ENCODE data around the gene SQOR.

The SQOR gene

DNA sequence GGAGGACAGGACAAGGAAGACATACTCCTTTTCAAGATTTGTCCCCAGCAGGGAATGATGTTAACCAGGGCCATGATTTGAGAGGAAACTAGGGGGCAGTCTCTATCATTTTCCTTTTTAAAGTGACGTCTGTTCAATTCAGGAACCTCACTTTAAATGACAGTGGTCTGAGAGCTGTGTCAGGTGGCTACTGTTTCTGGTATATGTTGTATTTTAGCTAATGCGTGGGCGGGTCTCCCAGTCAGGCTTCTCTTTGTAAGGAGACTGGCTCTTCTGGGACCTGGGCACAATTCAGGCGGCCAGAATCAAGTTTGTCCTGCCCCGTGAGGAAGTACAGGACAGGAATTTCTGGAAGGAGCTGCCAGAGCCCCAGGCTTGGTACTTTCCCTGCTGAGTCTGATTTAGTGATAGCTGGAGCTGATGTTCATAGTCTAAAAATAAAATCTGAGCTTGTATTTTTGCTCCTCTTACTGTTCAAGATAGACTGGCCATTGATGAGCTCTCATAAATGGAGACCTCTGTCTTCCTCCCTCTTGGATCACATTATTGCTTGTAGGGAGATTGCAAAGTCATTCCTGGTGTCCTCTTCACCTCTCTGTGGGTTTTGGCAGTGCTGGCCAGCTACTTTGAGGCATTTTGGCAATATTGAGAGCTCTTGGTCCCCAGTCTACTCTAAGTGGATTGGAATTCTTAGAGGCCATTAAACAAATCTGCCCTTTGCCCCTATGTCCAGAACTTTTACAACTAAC lies 25.6 kb downstream of the SQOR start:
- DNase-seq (ENCODE audit: low spot score): no peak

- no peak for DNase-seq (ENCODE audit: low spot score)
Measured at GRCh38 chr15:45662375-45662774, 27.5 kb downstream of the SQOR start.

GRCh38 chr15:45664451-45664850 lies 29.6 kb downstream of the SQOR start:
- no peak for DNase-seq (ENCODE audit: low spot score)

GRCh38 chr15:45665261-45665660 lies 30.4 kb downstream of the SQOR start:
- DNase-seq (ENCODE audit: low spot score): no peak

DNA sequence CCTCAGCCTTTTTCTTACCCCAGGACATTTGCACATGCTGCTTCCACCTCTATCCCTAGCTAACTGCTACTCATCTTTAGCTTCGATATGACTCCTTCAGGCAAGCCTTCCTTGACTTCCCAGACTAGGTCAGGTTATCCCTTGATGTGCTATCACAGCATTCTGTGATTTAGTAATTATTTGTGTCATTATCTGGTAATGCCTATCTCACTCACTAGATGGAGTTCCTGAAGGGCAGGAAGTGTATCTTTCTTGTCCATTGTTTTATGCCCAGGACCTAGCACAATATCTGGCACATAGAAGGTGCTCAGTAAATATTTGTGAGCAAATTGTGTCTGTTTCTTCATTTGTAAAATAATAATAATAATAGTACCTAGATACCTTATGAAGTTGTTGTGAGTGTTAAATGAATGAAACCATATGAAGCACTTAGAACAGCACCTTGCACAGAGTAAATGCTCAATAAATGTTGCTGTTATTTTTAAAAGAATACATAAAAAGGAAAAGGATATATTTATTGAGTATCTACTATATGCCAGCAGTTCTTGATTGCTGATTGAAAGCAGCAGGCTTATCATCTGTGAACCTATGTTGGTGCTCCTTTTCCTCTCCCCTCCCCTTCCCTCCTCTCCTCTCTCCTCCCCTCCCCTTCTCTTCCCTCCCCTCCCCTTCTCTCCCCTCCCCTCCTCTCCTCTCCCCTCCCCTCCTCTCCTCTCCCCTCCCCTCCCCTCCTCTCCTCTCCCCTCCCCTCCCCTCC lies 31.5 kb downstream of the SQOR start:
- DNase-seq (ENCODE audit: low spot score): no peak

- DNase-seq (ENCODE audit: low spot score): no peak
Measured at GRCh38 chr15:45667002-45667401, 32.2 kb downstream of the SQOR start.

DNA sequence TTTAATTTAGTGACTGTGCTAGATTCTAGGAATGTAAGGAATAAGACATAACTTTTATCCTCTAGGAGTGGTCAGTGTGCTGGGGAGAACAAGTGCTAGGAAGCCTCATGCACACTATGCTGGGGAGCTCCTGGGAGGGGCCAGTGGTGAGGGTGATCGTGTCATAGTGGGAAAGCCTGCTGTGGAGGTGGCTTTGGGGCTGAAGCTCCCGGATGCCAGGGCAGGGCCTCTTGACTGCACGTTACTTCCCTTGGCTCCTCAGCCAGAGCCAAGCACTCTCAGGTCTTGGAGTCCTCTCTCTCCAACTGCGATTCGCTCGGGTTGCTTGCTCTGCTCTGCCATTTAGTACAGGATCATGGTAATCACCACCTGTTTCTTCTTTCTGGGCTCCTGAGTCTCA lies 33.6 kb downstream of the SQOR start:
- no peak for DNase-seq (ENCODE audit: low spot score)

DNA sequence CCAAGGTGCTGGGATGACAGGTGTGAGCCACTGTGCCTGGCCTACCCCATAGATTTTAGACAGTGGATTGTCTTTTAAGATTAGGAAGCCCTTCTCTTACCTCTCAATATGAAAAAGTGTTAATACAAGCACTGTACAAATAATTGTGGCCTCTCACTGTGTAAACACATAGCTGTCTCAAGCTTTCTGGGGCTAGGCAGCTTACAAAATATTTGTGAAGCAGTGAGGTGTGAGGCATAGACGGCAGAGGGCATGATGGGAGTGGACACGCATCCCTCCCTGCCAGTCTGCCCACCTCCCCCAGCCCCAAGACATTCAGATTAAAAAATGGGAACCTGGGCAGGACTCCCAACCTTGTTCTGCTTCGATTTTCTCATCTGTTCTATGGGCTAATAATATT lies 34.6 kb downstream of the SQOR start:
- DNase-seq (ENCODE audit: low spot score): no peak

DNA sequence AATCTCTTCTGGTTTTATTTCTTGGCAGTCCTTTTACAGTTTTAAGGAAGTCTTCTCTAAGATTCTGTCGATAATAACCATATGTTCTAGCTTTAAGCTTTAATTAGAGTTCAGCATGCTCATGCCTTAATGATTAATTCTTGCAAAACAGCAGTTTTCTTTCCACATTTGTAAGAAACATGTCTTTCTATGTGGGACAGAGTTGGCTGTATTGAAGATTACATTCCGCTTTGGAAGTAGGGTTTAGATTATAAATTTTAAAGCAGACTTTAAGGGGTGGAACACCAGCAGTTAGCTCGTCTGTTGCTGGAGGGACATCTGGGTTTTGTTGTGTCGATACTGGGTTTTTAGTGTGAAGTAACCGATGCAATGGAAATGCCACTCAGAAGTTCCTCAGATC lies 35.3 kb downstream of the SQOR start:
- DNase-seq (ENCODE audit: low spot score): no peak

DNA sequence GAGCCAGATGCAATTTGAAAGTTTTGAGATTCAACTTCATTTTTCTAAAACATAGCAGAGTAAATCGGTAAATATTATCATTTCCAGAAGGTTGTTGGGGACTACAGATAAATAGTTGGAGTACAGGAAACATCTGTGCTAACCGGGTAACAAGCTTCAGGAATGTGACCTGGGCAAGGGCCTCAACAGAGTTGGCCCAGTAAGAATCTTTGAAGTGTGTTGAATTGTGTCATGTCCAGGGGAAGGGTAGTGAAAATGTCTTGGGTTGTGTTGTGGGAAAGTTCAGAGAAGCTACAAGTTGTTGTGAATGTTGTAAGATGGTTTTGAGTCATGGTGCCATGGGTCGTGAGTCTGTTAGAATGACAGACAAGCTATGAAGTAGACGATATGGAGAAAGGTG lies 35.7 kb downstream of the SQOR start:
- DNase-seq (ENCODE audit: low spot score): no peak

DNA sequence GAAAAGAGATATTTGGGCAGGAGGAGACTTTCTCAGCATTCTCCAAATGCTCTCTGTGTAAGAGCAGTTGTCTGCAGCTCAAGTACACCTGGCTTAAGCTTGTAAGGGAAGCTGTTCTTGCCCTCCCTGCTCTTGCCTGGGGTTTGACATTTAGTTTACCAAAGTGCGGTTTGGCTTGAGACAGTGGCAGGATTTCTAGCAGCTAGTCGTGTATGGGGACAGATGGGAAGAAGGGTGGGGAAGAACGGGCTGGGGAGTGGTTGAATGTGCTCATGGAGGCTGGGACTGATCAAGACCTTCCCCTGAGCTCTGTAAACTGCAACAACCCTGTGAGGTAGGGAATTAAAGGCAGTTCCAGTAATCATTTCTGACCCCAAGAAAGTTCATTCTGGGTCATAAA lies 39.8 kb downstream of the SQOR start:
- DNase-seq (ENCODE audit: low spot score): no peak

GRCh38 chr15:45677797-45678196 lies 43.0 kb downstream of the SQOR start:
- no peak for DNase-seq (ENCODE audit: low spot score)

DNA sequence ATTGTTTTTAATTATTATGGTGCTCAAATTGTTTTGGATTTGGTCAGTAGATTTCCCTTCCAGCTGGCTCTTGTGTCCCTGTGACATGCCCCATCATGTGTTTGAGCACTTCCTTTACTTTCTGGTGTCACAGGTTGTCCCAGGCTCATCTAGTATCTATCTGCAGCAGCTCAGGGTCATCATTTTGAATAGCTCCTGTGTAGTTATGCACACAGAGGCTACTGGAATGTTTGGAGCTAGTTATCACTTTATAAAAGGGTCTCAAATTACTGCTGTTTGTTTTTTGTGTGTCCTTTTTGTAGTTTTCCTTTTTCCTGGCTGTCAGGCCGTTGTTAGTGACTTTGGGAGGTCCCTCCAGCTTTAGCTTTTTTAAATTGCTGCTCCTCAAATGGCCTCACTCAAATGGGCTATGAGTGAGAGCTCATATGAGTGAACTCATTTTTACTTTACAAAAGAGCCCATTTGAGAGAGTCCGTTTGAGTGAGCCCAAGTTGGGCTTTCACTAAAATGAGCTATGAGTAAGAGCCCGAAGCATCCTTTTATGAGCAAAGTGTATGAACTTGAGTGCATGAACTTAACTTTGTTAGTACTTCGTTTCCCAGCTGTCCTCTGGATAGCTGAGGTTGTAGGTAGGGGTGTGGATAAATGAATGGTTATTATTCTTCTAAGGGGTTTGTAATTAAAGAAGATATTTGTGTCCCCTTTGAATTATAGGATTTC lies 43.8 kb downstream of the SQOR start:
- no peak for DNase-seq (ENCODE audit: low spot score)

DNA sequence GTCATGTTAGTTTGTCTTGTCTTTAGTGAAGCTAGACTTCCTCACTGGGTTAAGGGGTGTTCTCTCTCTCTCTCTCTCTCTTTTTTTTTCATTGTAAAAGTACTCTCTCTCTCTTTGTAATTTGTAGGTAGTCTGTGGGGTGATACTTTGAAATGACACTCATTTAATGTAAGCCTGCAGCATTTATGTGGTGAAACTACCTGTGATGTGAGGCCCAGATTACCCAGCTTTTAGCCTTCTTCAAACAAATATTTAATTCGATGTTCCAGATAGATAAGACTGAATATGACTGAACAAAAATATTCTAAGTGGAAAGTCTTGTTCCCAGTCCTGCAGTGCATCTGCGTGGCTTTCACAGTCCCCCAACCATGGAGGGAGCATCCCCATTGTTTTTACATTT lies 49.7 kb downstream of the SQOR start:
- DNase-seq (ENCODE audit: low spot score): no peak

GRCh38 chr15:45689616-45690015 lies 54.8 kb downstream of the SQOR start:
- no peak for DNase-seq (ENCODE audit: low spot score)

GRCh38 chr15:45690581-45691260 lies 55.9 kb downstream of the SQOR start:
- DNase-seq (ENCODE audit: low spot score): no peak

DNA sequence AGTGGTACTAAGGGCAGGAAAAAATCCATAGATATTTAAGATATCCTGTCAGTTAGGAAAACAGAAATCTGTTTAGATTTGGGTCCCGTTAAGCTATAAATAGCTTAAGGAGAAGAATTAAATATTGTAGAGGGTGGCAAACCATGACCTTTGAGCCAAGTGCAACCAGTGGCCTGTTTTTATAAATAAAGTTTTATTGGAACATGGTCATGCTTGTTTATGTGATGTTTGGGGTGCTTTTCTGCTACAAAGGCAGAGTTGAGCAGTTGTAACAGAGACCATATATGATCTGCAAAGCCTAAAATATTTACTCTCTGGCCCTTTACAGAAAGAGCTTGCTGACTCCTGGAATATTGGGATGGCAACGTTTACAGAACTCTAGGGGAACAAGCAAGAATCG lies 66.3 kb downstream of the SQOR start:
- no peak for DNase-seq (ENCODE audit: low spot score)

GRCh38 chr15:45702041-45702440 lies 67.2 kb downstream of the SQOR start:
- no peak for DNase-seq (ENCODE audit: low spot score)

DNA sequence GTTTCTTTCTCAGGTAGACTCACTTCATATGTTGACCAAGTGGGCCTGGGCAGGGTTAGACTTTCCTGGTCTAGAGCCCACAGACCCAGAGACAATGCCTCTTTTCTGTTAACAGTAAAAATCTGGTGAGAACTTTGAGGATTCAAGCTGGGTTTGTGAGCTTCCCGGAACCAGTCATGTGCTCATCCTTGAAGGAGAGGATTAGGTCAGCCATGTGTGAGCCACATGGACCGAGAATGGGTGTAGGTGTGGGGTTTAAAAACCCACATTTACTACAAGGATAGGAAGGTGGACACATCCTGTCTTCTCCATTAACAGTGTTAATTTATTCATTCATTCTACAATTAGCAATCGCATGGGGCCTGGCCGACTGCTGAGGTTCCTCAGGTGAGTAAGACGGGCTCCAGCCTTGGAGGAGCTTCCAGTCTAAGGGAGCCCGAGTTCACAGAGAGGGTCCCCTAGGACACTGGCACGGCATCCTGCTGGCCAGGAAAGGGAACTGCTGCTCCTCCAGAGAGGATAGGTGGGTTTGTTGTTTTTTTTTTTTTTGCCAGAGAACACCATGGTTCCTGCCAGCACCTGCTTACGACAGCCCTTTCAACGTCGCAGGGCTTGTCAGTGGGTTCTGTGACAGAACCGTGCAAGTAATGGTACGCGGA lies 69.0 kb downstream of the SQOR start:
- no peak for DNase-seq (ENCODE audit: low spot score)

GRCh38 chr15:45704329-45705249 lies 69.8 kb downstream of the SQOR start:
- no peak for DNase-seq (ENCODE audit: low spot score)
